ENCODE measurements around the gene MRPS25.
"Not testable (repeated sequence)": the region's sequence is repeated elsewhere in the genome, so short reads cannot be mapped to it uniquely, and the experiment has no call there.

Gene MRPS25

GRCh38 chr3:15043408-15044171, 21.5 kb downstream of the MRPS25 start:
- DNase-seq (ENCODE audit: low read depth): no peak

- no peak for DNase-seq (ENCODE audit: low read depth)
Measured at GRCh38 chr3:15042936-15043335, 22.2 kb downstream of the MRPS25 start.

- no peak for DNase-seq (ENCODE audit: low read depth)
Measured at GRCh38 chr3:15041950-15042349, 23.2 kb downstream of the MRPS25 start.

GRCh38 chr3:15040844-15041243, 24.3 kb downstream of the MRPS25 start:
- no peak for DNase-seq (ENCODE audit: low read depth)

- DNase-seq (ENCODE audit: low read depth): no peak
Measured at GRCh38 chr3:15038306-15038705, 26.8 kb downstream of the MRPS25 start.

GRCh38 chr3:15033103-15033502, 32.0 kb downstream of the MRPS25 start:
- DNase-seq (ENCODE audit: low read depth): no peak

- no peak for DNase-seq (ENCODE audit: low read depth)
Measured at GRCh38 chr3:15032650-15033049, 32.5 kb downstream of the MRPS25 start.

GRCh38 chr3:15029625-15030024, 35.5 kb downstream of the MRPS25 start:
- DNase-seq (ENCODE audit: low read depth): no peak

GRCh38 chr3:15023719-15024118, 41.4 kb downstream of the MRPS25 start:
- no peak for DNase-seq (ENCODE audit: low read depth)

GRCh38 chr3:15023249-15023648, 41.9 kb downstream of the MRPS25 start:
- DNase-seq (ENCODE audit: low read depth): no peak

- no peak for DNase-seq (ENCODE audit: low read depth)
Measured at GRCh38 chr3:15017191-15017590, 47.9 kb downstream of the MRPS25 start.

- no peak for DNase-seq (ENCODE audit: low read depth)
Measured at GRCh38 chr3:15015456-15015855, 49.7 kb downstream of the MRPS25 start.

- no peak for DNase-seq (ENCODE audit: low read depth)
Measured at GRCh38 chr3:15014606-15015328, 50.3 kb downstream of the MRPS25 start.

GRCh38 chr3:15011174-15011573, 53.9 kb downstream of the MRPS25 start:
- no peak for DNase-seq (ENCODE audit: low read depth)

GRCh38 chr3:15010664-15011063, 54.5 kb downstream of the MRPS25 start:
- no peak for DNase-seq (ENCODE audit: low read depth)

GRCh38 chr3:15009167-15009566, 55.9 kb downstream of the MRPS25 start:
- DNase-seq (ENCODE audit: low read depth): no peak

- DNase-seq (ENCODE audit: low read depth): no peak
Measured at GRCh38 chr3:15007681-15008141, 57.4 kb downstream of the MRPS25 start.

GRCh38 chr3:14999182-14999581, 65.9 kb downstream of the MRPS25 start:
- not testable (repeated sequence) for DNase-seq (ENCODE audit: low read depth)
